CD4-positive, alpha-beta T cell treated with Interleukin-4 for 1 hour (primary cell): ENCODE measurements around the gene GPR108.
A peak's percentile ranks its signal among the peaks of the same experiment; 100 is the strongest.
"Not testable (repeated sequence)": the region's sequence is repeated elsewhere in the genome, so short reads cannot be mapped to it uniquely, and the experiment has no call there.

Experiments
- DNase-seq, 2 donors: peaks; one replicate each; pipeline ENCODE4 v3.0.0-alpha.2; 2020 to 2022

The GPR108 gene

DNA sequence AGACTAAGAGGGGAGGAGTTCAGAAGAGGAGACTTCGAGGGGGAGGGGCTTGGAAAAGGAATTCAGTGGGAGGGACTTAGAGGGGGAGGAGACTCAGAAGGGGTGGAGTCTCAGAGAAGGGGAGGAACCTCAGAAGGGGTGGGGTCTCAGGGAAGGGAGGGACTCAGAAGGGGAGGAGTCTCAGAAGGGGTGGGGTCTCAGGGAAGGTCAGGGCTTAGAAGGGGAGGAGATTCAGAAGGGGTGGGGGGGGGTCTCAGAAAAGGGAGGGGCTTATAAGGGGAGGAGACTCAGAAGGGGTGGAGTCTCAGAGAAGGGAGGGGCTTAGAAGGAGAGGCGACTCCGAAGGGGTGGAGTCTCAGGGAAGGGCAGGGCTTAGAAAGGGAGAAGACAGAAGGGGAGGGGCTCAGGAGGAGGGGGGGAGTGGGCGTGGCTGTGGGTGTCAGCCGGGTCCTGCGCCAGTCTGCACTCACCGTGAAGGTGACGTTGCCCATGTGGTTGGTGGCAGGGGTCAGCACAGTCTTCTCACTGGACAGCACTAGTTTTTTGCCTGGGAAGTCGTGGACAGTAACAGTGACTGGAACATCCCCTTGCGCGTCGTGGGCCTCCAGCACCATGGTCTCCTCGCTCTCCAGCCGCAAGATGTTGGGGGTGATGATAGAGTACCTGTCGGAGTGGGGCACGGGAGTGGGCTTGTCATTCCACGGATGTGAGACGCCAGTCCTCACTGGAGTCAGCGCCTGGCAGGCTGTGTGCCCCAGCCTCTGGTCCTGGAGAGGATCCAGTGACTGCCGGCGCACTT, 18.4 kb downstream of the GPR108 start:
- DNase-seq: peak; percentile 30 to 32

DNA sequence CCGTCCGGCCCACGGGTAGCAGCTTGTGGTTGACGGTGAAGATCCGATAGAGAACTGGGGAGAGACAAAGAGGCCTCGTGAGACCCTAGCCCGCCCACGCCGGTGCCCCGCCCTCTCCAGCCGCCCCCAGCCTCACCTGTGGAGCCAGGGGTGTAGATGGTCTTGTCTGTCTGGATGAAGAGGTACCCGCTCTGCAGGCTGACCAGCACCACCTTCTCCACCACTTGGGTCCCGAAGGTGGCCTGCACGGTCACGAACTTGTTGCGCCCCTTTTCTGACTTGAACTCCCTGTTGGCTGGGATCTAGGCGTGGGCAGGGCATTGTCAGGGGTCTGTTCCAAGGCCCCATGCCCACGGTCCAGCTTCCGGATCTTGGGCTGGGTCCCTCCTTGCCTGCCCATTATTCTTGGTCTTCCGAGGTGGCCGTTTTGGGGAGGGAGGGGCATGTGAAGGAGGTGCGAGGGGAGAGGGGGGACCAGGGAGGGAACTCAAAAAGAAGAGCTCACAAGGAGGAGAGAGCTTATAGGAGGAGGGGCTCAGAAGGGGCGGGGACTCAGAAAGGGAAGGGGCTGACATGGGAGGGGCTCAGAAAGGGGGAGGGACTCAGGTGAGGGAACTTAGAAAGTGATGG, 19.2 kb downstream of the GPR108 start:
- DNase-seq: no peak

DNA sequence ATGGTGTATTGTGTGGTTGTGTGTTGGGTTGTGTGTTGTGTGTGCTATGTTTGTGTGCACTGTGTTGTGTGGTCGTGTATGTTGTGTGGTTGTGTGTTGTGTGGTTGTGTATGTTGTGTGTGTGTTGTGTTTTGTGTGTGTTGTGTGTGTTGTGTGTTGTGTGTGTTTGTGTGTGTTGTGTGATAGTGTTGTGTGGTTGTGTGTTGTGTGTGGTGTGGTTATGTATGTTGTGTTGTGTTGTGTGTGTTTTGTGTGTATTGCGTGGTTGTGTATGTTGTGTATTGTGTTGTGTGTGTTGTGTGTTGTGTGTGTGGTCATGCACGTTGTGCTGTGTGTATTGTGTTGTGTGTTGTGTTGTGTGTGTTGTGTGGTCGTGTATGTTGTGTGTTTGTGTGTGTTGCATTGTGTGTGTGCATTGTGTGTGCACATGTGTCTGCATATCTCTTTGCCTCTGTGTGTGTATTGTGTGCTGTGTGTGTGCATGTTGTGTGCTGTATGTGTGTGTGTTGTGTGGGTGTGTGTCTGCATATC, 19.9 kb downstream of the GPR108 start:
- DNase-seq: no peak

DNA sequence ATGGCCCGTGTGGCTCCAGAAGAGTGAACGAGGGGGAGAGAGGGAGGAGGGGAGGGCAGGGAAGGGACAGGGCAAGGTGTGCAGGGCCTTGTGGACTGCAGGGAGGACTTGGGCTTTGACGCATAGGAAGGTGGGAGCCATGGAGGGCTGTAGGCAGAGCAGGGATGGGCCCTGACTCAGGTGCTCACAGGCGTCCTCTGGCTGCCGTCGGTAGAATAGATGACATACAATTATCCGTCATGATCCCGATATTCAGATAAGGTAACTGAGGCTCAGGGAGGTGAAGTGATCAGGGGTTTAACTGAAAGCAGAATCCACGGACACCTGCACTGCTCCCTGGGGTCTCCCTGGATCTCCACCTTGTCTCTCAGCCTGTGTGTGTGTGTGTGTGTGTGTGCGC, 20.3 kb downstream of the GPR108 start:
- no peak for DNase-seq

DNA sequence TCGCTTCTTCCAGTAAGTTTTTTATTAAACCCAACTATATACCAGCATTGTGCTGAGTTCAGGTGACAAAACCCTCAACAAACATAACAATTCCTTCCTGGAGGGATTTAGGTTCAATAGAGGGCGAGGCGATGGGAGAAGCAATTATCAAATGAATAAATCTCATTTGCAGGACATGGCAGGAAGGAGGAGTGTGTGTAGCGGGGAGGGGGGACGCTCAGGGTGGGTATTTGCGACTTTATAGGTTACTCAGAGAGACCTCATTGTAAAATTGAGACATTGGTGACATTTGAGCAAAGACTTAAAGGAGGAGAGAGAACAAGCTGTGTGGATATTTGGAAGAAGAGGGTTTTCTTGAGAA, 20.8 kb downstream of the GPR108 start:
- no peak for DNase-seq

DNA sequence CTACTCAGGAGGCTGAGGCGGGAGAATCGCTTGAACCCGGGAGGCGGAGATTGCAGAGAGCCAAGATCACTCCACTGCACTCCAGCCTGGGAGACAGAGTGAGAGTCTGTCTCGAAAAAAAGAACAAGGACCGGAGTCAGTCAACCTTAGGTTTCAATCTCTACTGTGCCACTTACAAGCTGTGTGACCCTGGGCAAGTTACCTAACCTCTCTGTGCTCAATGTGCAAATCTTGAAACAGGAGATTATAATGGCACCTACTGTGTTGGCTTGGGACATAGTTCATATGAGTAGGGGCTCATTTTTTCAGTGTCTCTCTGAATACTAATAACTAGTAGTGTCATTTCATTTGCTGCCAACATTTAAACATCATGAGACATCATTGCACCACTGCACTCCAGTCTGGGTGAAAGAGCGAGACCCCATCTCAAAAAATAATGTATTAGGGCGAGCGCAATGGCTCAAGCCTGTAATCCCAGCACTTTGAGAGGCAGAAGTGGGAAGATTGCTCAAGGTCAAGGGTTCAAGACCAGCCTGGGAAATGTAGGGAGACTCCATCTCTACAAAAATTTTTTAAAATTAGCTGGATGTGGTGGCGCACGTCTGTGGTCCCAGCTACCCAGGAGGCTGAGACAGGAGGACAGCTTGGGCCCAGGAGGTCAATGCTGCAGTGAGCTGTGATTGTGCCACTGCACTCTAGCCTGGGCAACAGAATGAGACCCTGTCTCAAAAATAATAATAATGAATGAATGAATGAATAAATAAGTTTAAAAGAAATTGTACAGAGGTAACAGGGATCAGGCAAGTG, 22.4 kb downstream of the GPR108 start:
- DNase-seq: no peak

DNA sequence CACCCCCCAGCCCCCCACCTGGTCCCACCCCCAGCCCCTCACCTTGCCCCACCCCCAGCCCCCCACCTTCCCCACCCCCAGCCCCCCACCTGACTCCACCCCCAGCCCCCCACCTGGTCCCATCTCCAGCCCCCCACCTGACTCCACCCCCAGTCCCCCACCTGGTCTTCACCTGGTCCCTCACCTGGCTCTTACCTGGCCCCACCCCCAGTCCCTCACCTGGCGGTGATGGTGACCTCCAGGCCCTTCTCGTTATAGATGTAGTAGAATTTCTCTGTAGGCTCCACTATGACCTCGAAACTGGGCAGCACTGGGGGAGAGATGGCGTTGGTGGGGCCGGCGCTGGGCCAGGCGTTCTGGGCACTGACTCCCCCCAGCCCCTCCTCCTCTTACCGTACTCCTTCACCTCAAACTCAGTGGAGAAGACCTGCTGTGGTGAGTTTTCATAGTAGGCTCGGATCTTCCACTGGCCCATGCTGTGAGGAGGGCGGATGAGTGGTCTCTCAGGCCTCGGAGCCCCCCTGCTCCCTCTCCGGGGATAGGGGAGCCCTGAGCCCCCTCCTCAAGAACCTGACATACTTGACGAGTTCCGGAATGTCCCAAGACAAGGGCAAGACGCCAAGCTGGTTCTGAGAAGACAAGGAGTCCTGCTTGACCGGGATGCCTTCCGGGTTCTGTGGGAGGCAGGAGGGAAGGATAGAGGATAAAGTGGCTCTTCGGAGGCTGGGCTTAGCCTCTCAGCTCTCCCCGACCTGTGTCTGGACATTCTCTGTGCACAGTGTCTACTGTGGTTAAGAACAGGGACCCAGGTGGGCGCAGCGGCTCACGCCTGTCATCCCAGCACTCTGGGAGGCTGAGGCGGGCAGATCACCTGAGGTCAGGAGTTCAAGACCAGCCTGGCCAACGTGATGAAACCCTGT, 23.3 kb downstream of the GPR108 start:
- no peak for DNase-seq

DNA sequence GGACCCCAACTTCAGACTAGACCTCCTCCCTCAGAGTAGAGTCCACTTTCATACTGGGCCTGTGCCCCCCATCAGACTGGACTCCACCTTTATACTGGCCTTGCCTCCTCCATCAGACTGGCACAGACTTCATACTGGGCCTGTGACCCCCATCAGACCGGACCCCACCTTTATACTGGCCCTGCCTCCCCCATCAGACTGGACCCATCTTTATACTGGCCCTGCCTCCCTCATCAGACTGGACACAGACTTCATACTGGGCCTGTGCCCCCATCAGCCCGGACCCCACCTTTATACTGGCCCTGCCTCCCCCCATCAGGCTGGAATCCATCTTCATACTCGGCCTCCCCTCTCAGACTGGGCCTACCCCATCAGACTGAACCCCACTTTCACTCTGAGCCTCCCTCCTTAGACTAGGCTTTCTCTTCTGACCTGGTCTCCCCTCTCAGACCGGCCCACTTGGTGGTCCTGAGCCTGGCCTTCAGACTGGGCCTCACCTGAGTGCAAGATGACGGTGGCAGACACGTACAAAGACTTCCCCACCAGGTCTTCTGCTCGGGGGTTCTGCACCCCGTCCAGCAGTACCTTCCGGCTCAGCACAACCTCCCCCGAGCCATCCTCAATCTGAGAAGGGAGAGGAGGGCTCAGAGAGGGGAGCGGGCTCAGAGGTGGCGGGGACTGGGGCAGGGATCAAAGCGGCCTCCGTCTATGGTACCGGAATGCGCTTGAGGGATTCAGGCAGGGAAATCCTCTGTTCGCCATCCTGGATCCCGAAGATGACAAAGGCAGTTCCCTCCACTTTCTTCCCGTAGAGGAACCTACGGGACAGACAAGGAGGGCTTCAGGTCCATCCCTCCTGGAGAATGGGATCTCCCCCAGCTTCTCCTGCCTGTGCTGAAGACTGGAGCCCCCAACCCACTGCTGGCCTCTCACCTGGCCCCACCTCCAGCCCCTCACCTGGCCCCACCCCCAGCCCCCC, 24.4 kb downstream of the GPR108 start:
- no peak for DNase-seq

DNA sequence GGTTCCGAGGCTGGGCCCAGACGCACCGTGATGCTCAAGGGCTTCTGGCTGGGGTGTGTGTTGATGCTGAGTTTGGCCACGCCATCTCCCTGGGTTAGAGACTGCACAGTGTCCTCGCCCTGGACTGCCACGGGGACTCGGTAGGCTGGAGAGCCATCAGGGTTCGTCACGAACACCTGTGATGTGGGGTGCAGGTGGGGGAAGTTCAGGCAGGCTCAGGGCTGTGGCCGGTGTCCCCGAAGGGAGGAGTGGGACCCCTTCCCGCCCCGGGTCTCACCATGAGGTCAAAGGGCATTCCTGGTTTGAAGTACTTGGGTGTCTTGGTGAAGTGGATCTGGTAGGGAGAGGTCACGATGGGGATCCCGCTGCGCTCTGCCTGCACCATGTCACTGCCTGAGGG, 25.1 kb downstream of the GPR108 start:
- DNase-seq: no peak

DNA sequence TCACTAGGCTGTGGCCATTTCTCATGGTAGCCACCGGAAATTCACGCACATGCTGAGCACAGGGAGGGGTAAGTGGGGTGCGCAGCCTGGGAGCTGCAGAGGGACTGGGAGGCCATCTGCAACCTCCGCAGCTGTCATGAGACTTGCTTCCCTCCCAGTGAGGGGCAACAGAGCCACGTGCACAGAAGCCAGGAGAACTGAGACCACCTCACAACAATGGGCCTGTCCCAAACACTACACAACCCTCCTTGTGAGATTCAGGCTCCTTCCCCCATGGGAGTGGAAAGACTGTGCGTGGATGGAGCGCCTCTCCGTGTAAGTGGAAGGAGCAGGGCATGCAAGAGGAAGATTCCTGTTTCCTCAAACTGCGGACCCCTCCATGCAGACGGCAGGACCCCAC, 25.8 kb downstream of the GPR108 start:
- no peak for DNase-seq

DNA sequence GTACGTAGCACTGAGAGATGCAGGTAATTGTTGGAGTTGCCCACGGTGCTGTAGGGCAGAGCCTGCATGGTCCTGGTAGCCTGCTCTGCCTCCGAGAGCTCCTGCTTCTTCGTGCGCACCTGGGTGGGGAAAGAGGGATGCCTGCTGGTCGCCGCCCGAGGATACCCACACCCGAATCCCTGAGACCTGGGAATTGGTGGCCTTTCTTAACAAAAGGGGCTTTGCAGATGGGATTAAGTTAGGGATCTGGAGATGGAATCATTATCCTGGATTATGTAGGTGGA, 26.4 kb downstream of the GPR108 start:
- DNase-seq: no peak

DNA sequence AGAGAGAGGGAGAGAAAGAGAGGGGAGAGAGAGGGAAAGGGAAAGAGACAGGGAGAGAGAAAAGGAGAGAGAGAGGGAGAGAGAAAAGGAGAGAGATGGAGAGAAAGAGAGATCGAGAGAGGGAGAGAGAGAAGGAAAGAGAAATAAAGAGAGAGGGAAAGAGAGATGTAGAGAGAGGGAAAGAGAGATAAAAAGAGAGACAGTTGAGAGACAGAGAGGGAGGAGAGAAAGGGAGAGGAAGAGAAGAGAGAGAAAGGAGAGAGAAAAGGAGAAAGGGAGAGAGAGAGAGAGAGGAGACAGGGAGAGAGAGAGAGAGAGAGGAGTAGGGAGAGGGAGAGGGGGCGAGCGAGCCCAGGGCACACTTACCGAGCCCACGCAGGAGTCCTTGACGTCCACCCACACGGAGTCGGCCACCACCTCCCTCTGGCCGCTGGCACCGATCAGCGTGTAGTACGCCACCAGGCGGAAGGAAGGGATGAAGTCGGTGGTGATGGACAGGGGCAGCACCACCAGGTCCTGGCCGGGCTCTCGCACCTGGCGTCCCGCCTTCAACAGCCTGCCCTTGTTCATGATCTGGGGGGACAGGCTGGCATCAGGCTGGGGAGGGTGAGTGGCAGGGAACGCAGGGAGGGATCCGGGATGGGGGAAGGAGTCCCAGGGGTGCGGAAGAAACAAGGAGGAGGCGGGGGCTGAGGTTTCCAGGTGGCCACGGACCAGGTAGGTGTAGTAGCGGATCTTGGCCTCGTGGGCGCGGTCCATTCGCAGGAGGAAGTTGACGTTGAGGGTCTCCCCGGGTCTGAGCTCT, 26.9 kb downstream of the GPR108 start:
- DNase-seq: peak in 1 of 2 donors; percentile 18

DNA sequence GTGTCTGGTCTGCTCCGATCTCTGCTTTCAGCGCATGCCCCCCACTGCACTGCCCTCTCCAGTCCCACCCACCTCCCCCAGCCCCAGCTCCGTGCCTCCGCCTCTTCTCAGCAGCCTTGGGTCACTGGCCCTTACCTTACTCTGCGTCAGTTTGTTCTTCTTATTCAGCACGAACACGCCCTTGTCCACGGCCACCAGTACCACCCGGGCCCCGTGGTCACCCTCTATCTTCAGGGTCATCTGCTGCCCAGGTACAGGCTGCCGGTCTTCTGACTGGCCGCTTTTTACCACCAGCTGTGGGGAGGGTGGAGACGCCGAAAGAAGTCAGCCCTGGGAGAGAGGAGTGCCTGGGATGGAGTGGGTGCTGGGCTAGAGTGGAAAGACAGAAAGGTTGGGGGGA, 27.8 kb downstream of the GPR108 start:
- DNase-seq: no peak

DNA sequence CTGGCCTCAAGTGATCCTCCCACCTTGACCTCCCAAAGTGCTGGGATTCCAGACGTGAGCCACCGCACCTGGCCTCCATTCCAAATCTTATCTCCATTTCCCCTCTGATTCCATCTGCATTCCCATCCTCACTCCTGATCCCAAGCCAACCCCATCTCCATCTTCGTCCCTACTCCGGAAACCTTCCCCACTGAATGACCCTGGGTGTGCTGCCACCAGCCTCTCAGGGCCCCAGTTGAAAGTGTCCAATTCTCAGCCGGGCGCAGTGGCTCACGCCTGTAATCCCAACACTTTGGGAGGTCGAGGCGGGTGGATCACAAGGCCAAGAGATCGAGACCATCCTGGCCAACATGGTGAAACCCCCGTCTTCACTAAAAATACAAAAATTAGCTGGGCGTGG, 28.5 kb downstream of the GPR108 start:
- DNase-seq: not testable (repeated sequence)

DNA sequence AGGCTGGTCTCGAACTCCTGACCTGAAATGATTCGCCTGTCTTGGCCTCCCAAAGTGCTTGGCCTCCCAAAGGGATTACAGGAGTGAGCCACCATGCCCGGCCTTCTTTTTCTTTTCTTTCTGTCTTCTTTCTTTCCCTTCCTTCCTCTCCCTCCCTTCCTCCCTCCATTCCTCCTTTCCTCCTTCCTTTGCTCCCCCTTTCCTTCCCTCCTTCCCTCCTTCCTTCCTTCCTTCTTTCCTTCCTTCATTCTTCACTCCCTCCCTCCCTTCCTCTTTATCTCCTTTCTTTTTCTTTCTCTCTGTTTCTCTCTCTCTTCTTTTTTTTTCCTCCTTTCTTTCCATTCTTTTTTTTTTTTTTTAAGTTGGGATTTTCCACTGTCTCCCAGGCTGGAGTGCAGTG, 29.0 kb downstream of the GPR108 start:
- DNase-seq: no peak

DNA sequence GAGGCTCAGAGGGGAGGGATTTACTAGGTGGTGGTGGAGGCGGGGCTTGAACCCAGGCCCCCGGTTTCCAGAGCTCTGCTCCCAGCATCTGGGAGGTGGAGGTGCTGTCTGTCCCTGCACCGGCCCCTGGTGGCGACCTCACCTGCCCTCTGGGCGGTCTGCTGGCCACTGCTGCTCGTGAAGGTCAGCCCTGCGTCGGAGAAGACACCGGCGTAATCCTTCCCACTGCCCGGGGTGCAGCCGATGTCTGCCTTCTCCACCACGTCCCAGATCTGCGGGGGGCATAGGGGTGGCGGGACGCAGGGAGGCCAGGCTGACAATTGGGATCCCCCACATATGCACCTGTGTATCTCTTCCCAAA, 29.7 kb downstream of the GPR108 start:
- DNase-seq: no peak

DNA sequence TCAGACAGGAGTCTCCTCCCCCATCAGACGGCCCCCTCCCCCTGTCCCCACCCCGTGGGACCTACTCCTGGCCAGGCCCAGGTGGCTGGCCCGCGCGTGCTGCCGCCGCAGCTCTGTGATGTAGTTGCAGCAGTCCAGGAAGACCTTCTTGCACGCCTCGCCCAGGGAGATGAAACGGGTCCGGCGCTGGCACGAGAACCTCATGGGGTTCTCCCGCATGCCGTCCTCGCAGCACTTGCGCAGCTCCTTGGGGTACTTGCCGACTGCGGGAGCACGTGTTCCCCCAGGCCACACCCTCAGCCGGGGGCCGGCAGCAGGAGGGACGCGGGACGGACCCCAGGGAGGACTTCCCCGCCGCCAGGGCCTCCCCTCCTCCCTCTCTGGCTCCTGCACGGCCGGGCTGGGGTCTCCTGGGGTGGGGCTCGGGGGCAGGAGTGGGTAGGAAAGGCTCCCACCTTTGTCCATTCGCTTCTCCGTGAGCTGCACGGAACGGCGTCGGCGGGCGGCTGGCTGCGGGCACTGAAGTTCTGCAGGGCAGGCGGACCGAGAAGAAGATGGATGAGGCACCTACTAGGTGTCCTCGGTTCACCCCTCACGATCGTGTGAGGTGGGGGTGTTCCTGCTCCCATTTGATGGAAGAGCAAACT, 30.2 kb downstream of the GPR108 start:
- no peak for DNase-seq

DNA sequence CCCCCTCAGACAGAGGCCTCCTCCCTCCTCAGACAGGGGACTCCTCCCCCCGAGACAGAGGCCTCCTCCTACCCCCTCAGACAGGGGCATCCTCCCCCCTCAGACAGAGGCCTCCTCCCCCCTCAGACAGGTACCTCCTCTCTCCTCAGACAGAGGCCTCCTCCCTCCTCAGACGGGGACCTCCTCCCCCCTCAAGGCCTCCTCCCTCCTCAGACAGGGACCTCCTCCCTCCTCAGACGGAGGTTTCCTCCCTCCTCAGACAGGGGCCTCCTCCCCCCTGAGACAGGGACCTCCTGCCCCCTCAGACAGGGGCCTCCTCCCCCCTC, 30.8 kb downstream of the GPR108 start:
- no peak for DNase-seq

DNA sequence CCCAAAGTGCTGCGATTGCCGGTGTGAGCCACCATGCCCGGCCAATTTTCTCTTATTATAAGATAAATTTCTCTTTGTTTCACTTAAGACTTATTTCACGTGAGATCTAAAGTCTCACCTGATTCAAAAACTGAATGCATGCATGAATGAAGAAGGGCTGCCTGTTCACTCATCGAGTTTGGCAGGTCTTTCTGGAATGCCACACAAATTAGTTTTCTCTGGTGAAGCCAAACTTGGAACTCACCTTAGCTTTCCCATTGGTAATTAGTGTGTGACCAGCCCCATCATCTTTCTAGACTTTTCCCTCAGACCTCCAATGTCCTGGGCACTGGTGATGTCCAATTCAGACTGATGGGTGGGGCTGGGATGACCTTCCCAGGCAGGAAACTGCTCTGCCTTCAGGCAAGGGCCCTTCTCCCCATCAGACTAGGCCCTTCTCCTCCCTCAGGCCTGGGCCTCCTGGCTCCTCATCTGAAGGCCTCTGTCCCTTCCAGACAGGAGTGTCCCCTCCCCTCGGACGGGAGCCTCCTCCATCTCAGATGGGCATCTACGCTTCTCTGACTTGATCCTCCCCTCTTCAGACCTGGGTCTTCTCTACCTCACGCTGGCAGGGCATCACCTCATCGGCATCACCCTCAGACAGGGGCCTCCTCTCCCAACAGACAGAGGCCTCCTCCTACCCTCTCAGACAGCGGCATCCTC, 31.3 kb downstream of the GPR108 start:
- DNase-seq: no peak
